H1 (cell line): Measurements from ENCODE around the gene ZPBP2. TPM values are rescaled to one million over a fixed set of nuclear protein-coding genes. Genes with fewer than 3 reads are reported as not detected.

Source experiments
- KDM1A ChIP-seq: fragments of 200-600, 300-600 bp; sonication (generic); IDR thresholded peaks from 2 replicates; pipeline ENCODE4 v1.7.1; 2016; ENCODE audit warnings: mild to moderate bottlenecking, low read length, borderline replicate concordance
- NANOG ChIP-seq: IDR thresholded peaks from 2 replicates; pipeline ENCODE4 v1.6.1; 2011; ENCODE audit warnings: low read length, low read depth, mild to moderate bottlenecking, inconsistent platforms; ENCODE audit not compliant: insufficient read depth, poor library complexity, severe bottlenecking
- NRF1 ChIP-seq: IDR thresholded peaks from 2 replicates; pipeline ENCODE4 v1.6.1; 2011; ENCODE audit warnings: mild to moderate bottlenecking, low read depth, low read length, improper control_type of control experiment
- polyA plus RNA-seq, 7 experiments: library from polyadenylated mRNA; depleted of rRNA in 3 of 7; stranded (reverse) in 5 of 7; unstranded in 2 of 7; fragments of >200 nt in 5 of 7; fragments of 200-250 nt in 2 of 7; gene quantifications; 1 replicate in 5 of 7; 2 replicates in 1 of 7; 4 replicates in 1 of 7; pipeline versions ENCODE4 v1.2.1 to v1.2.3, GENCODE V29; 2011 to 2013; ENCODE audit warnings: missing spikeins in 2 of 7, mixed read lengths in 2 of 7
- total RNA-seq: library from RNA; stranded (reverse); fragmentation: NEBNext Ultra II Directional; extraction: Animal tissue kit (Norgen Biotek cat#: 25700); gene quantifications from 2 replicates; pipeline ENCODE4 v1.2.1, GENCODE V29; 2021

Gene ZPBP2
- total and polyA plus RNA-seq, 2 of the 8 experiments (the other 6 are each of a cell fraction or from before 2014, with no cell fraction given), result not detected

- no peak for TF ChIP-seq NANOG
- TF ChIP-seq KDM1A, result no peak
- no peak for TF ChIP-seq NRF1
Measured at GRCh38 chr17:39898088-39898487, 30.1 kb downstream of the ZPBP2 start (continued).
